Osteocyte (in vitro differentiated cells): ENCODE data around the gene TANGO6. TPM values are rescaled to one million over a fixed set of nuclear protein-coding genes. Genes with fewer than 3 reads are reported as not detected.

ENCODE experiments used
- DNase-seq: peaks from one replicate; pipeline ENCODE4 v3.0.0; 2021; ENCODE audit warnings: mixed read lengths; ENCODE audit not compliant: unreplicated experiment; ENCODE audit errors: extremely low spot score
- H3K27ac Mint-ChIP-seq: one replicate; pipeline ENCODE4 v1.8.0; 2021; ENCODE audit warnings: mild to moderate bottlenecking, mixed read lengths; ENCODE audit not compliant: unreplicated experiment
- H3K27me3 Mint-ChIP-seq: one replicate; pipeline ENCODE4 v1.8.0; 2021; ENCODE audit warnings: mixed read lengths; ENCODE audit not compliant: unreplicated experiment
- H3K36me3 Mint-ChIP-seq: one replicate; pipeline ENCODE4 v1.8.0; 2021; ENCODE audit warnings: mixed read lengths; ENCODE audit not compliant: unreplicated experiment
- H3K4me1 Mint-ChIP-seq: one replicate; pipeline ENCODE4 v1.8.0; 2021; ENCODE audit warnings: mixed read lengths; ENCODE audit not compliant: unreplicated experiment
- H3K4me3 Mint-ChIP-seq: one replicate; pipeline ENCODE4 v1.8.0; 2021; ENCODE audit warnings: mild to moderate bottlenecking, moderate library complexity, mixed read lengths; ENCODE audit not compliant: unreplicated experiment
- H3K9me3 Mint-ChIP-seq: one replicate; pipeline ENCODE4 v1.8.0; 2021; ENCODE audit warnings: mixed read lengths; ENCODE audit not compliant: unreplicated experiment
- CTCF ChIP-seq: fragments of 200-600 bp; sonication (generic); IDR thresholded peaks from 2 replicates; pipeline ENCODE4 v1.5.0; 2021; ENCODE audit warnings: antibody characterized with exemption, mild to moderate bottlenecking, moderate library complexity
- total RNA-seq: library from RNA; stranded (reverse); gene quantifications from 2 replicates; pipeline ENCODE4 v1.2.1, GENCODE V29; 2021

Gene TANGO6
- total RNA-seq, 1 donor from 2014 or later: 11.9 TPM

- Mint-ChIP-seq H3K27me3 (no peaks in the 10 kb centered on the region), H3K4me1 (peaks cover 11% of the 10 kb centered on the region), H3K27ac (no peak overlapping the region), H3K36me3 (peaks cover 2% of the 10 kb centered on the region), H3K9me3 (no peaks in the 10 kb centered on the region), H3K4me3 (no peak overlapping the region)
- no peak for TF ChIP-seq CTCF
- DNase-seq: no peak
Observed at GRCh38 chr16:69031877-69032301, 188.6 kb downstream of the TANGO6 start.

- no peak overlapping the region for H3K27ac Mint-ChIP-seq
- peaks cover 2% of the 10 kb centered on the region for H3K36me3 Mint-ChIP-seq
- DNase-seq: no peak
- H3K9me3 Mint-ChIP-seq: no peaks in the 10 kb centered on the region
- peaks cover 2% of the 10 kb centered on the region for H3K4me1 Mint-ChIP-seq
- TF ChIP-seq CTCF: no peak
- H3K27me3 Mint-ChIP-seq: no peaks in the 10 kb centered on the region
- no peak overlapping the region for H3K4me3 Mint-ChIP-seq
Observed at GRCh38 chr16:69033151-69033949, 190.0 kb downstream of the TANGO6 start.

- Mint-ChIP-seq H3K36me3 (peaks cover 2% of the 10 kb centered on the region), H3K9me3 (no peaks in the 10 kb centered on the region), H3K4me3 (no peak overlapping the region), H3K27me3 (no peaks in the 10 kb centered on the region), H3K4me1 (peaks cover 13% of the 10 kb centered on the region), H3K27ac (no peak overlapping the region)
- no peak for DNase-seq
- no peak for TF ChIP-seq CTCF
Observed at GRCh38 chr16:69035375-69035774, 192.0 kb downstream of the TANGO6 start.

GRCh38 chr16:69036399-69037091, 193.2 kb downstream of the TANGO6 start:
- Mint-ChIP-seq H3K9me3 (no peaks in the 10 kb centered on the region), H3K4me3 (no peak overlapping the region), H3K36me3 (peaks cover 4% of the 10 kb centered on the region), H3K27ac (no peak overlapping the region), H3K27me3 (no peaks in the 10 kb centered on the region), H3K4me1 (peaks cover 14% of the 10 kb centered on the region)
- no peak for TF ChIP-seq CTCF
- no peak for DNase-seq
